Parathyroid adenoma (tissue), 2 donors: ENCODE data around the gene MXD4.

Experiments used
- H2AFZ ChIP-seq: fragments of 300-600 bp; sonication (generic); one replicate; pipeline ENCODE4 v1.7.0; 2017; ENCODE audit warnings: antibody characterized with exemption, mild to moderate bottlenecking
- H3K27ac ChIP-seq: fragments of 300-600 bp; sonication (generic); one replicate; pipeline ENCODE4 v1.7.0; 2017
- H3K27me3 ChIP-seq: fragments of 300-600 bp; sonication (generic); one replicate; pipeline ENCODE4 v1.7.0; 2017; ENCODE audit warnings: low read length; ENCODE audit not compliant: control insufficient read depth, insufficient read depth
- H3K36me3 ChIP-seq: fragments of 300-600 bp; sonication (generic); one replicate; pipeline ENCODE4 v1.7.0; 2017; ENCODE audit warnings: low read length; ENCODE audit not compliant: control insufficient read depth, insufficient read depth
- H3K4me1 ChIP-seq: fragments of 300-600 bp; sonication (generic); one replicate; pipeline ENCODE4 v1.7.0; 2017; ENCODE audit warnings: control low read depth
- H3K4me2 ChIP-seq: fragments of 300-600 bp; sonication (generic); one replicate; pipeline ENCODE4 v1.7.0; 2017; ENCODE audit warnings: low read length
- H3K4me3 ChIP-seq: fragments of 300-600 bp; sonication (generic); one replicate; pipeline ENCODE4 v1.7.0; 2017; ENCODE audit warnings: low read depth, low read length
- H3K79me2 ChIP-seq: fragments of 300-600 bp; sonication (generic); one replicate; pipeline ENCODE4 v1.7.0; 2017; ENCODE audit warnings: control low read depth
- H3K9ac ChIP-seq: fragments of 300-600 bp; sonication (generic); one replicate; pipeline ENCODE4 v1.7.0; 2017; ENCODE audit warnings: mild to moderate bottlenecking
- H3K9me3 ChIP-seq: fragments of 300-600 bp; sonication (generic); one replicate; pipeline ENCODE4 v1.7.0; 2017; ENCODE audit warnings: low read length; ENCODE audit not compliant: control insufficient read depth
- CTCF ChIP-seq: fragments of 300-600 bp; sonication (generic); IDR thresholded peaks from one replicate; pipeline ENCODE4 v1.7.0; 2017; ENCODE audit warnings: antibody characterized with exemption, mild to moderate bottlenecking
- donor health status: primary hyperparathyroidism.

The MXD4 gene

DNA sequence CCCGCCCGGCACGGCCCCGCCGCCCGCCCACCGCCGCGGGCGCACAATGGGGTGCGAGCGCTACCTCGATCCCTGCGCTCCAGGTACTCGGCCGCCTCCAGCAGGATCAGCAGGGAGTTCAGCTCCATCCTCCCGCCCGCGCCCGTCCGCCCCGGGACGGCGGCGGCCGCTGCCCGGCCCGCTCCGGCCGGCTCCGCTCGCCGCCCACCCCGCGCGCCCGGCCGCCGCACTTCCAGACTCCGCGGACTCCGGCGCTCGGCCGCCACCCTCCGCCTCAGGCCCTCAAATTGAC lies at the start of gene MXD4:
Gene MXD4, minus strand, starts transcription at position 257 of the 292 bp plus-strand sequence. Its CDS starts 129 bp downstream, at position 128.
- Histone ChIP-seq H2AFZ (peak within 1 kb of the TSS; percentile 86), H3K27me3 (no peaks in the 10 kb centered on the region), H3K9ac (no peak within 1 kb of the TSS), H3K9me3 (no peaks in the 10 kb centered on the region), H3K4me3 (peak within 1 kb of the TSS; percentile 86), H3K4me2 (peak within 1 kb of the TSS; percentile 89), H3K36me3 (no peaks in the 10 kb centered on the region), H3K27ac (peak within 1 kb of the TSS; percentile 82), H3K4me1 (peaks cover 15% of the 10 kb centered on the region), H3K79me2 (peaks cover 5% of the 10 kb centered on the region)
- TF ChIP-seq CTCF, result no peak

- no peaks in the 10 kb centered on the region for H3K9me3 ChIP-seq
- no peaks in the 10 kb centered on the region for H3K4me1 ChIP-seq
- no peak overlapping the region for H3K4me3 ChIP-seq
- no peak overlapping the region for H3K9ac ChIP-seq
- no peaks in the 10 kb centered on the region for H3K79me2 ChIP-seq
- H3K36me3 ChIP-seq, result no peaks in the 10 kb centered on the region
- TF ChIP-seq CTCF, result no peak
- no peak overlapping the region for H3K27ac ChIP-seq
- H2AFZ ChIP-seq, result no peak overlapping the region
- H3K4me2 ChIP-seq, result no peak overlapping the region
- H3K27me3 ChIP-seq, result no peaks in the 10 kb centered on the region
Measured at GRCh38 chr4:2306773-2307410, 45.0 kb upstream of the MXD4 start.

- Histone ChIP-seq H3K9ac (no peak overlapping the region), H3K36me3 (no peaks in the 10 kb centered on the region), H3K27ac (no peak overlapping the region), H3K27me3 (no peaks in the 10 kb centered on the region), H3K4me3 (no peak overlapping the region), H3K4me1 (no peaks in the 10 kb centered on the region), H3K79me2 (no peaks in the 10 kb centered on the region), H2AFZ (no peak overlapping the region), H3K4me2 (no peak overlapping the region), H3K9me3 (no peaks in the 10 kb centered on the region)
- no peak for TF ChIP-seq CTCF
Measured at GRCh38 chr4:2305766-2306501, 44.0 kb upstream of the MXD4 start.

GRCh38 chr4:2304877-2305561 lies 43.1 kb upstream of the MXD4 start:
- H2AFZ ChIP-seq, result no peak overlapping the region
- no peak overlapping the region for H3K9ac ChIP-seq
- no peaks in the 10 kb centered on the region for H3K9me3 ChIP-seq
- no peaks in the 10 kb centered on the region for H3K36me3 ChIP-seq
- no peak for TF ChIP-seq CTCF
- H3K27ac ChIP-seq, result no peak overlapping the region
- H3K4me2 ChIP-seq, result no peak overlapping the region
- no peaks in the 10 kb centered on the region for H3K27me3 ChIP-seq
- no peaks in the 10 kb centered on the region for H3K79me2 ChIP-seq
- H3K4me1 ChIP-seq, result no peaks in the 10 kb centered on the region
- no peak overlapping the region for H3K4me3 ChIP-seq
